HG02840 (cell line): ENCODE measurements around the gene TNFSF8.
A peak's percentile ranks its signal among the peaks of the same experiment; 100 is the strongest.

Experiments
- ATAC-seq: cut with Tn5 transposase; IDR thresholded peaks from one replicate; pipeline ENCODE4 v1.9.1; 2021; ENCODE audit warnings: mild to moderate bottlenecking, moderate library complexity, moderate number of reproducible peaks; ENCODE audit not compliant: unreplicated experiment, low FRiP score

TNFSF8 gene

DNA sequence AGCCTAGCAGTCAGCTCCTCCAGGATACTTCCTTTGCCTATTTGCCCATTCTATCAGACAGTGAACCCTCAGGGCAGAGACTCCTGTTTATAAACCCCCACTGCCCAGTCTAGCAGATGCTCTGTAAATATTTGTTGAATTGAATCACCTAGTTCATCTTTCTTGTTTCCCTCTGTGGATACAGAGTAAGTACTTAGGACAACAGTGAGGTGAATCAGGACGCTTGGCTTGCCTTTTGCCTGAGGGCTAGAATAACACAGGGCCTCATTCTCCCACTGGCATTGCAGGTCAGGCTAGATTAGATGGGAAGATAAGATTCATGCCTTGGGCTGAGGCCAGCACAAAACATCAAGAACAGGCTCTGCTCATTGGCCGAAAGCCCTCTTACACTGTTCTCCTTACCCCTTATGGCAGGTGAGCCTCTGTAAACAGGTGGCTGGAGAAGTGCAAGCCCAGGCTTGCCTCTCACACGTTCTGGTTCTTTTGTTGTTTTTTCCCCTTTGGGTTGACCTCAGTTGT is 22.2 kb downstream of the TNFSF8 start:
- ATAC-seq, result peak; percentile 50

GRCh38 chr9:114906922-114907571 is 23.3 kb downstream of the TNFSF8 start:
- ATAC-seq, result no peak

DNA sequence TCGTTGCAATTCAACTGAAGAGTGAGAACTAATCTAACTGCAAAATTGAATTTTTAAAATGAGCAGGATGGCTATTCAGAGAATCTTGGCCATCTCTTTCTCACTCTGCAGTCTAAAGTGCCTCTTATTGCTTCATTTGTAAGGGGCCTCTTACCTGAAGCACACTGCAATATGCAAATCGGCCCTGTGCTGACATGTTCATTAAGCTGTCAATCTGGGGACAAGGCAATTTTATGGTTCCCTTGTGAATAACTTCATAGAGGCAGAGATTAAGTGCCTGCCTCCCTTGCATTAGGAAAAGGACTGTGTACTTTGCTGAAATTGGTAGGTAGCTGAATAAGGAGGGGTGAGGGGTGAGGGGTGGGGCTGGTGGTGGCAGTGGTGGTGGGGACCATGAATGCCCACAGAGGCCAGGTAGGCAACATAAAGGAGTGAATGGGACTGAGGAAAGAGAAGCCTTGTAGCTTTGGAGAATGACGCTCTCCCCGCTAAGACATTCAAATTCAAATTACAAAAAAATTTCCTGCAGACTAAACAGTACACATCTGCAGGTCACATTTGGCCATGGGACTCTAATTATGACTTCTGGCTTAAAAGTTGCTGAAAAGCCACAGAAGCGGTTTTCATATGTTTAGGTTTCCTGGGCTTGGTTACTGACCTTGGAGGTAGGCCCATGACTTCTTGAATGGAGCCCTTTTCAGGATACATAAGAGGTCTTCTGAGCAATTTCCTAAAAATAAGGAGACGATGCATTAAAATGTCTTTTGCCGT is 25.0 kb downstream of the TNFSF8 start:
- ATAC-seq, result no peak

- ATAC-seq, result no peak
These were observed 27.4 kb downstream of the TNFSF8 start for GRCh38 chr9:114902786-114903524.

DNA sequence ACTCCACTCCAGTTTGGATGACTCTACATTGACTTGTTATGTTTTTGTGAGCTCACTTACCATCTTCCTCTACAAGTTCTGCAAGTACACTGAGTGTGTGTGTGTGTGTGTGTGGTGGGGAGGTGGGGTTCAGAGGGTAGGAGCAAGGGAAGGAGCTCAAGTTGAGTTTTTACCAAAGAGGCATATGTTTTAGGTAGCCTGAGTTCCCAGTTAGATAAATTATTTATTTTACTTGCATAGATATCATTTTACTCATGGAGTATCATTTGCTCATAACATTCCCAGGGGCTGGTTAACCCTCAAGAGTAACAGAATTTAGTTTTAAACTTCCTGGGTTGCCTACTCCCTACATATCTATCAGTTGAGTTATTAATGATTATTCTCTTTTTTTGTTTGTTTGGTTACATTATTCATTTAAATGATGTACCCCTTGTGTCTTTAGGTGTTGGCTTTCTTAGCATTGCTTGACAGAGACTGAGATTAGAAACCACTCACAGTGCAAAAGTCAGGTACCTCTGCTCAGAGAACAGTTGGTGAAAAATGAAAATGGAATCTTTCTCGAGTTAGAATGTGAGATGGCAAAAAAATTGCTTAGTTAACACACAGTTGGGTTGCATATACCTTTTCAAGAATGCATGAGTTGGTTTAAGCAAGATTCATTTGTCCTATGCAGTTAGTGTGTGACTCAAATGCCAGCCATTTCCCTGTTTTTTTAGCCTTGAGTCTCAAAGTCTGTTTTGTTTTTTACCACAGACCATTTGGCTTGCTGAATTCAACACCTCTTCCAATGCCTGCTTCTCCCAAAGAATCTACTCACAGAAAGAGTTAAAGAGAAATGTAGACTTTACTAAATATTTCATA is 29.2 kb downstream of the TNFSF8 start:
- ATAC-seq, result no peak

GRCh38 chr9:114899995-114900394 is 30.4 kb downstream of the TNFSF8 start:
- no peak for ATAC-seq

GRCh38 chr9:114899461-114899860 is 30.9 kb downstream of the TNFSF8 start:
- no peak for ATAC-seq

DNA sequence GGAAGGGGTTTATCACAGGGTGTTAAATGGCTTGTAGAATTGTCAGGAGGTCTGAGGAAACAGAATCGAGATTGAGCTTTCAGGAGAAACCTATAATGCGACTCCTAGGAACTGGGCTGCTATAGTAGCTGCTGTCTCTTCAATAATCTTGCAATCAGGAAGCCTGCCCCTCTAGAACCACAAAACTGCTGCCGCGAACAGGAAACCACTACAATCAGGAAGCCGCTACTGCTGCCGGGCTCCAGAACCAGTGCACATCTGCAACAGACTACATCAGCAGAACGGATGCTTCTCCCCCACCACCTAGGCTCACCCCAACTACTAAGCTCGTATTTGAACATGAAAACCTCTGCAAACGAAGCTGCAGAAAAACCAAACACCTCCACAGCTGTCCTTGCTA is 31.6 kb downstream of the TNFSF8 start:
- ATAC-seq, result no peak

DNA sequence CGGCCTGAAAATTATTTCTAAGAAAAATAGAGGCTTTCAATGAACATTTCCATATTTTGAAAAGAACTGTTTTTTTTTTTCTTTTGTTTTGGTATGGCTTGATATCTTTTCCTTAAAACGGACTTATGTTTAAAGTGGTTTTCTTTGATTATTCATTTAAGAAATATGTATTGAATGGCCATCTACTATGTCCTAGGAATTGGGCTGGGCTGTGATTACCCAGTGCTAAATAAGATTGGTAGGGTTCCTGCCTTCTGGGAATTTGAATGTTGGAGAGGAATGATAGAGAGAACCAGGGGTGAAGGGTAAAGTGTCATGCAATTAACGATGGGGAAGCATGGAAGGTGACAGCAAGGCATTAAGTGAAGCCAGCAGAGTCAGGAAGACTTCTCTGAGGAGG is 33.2 kb downstream of the TNFSF8 start:
- ATAC-seq, result no peak

DNA sequence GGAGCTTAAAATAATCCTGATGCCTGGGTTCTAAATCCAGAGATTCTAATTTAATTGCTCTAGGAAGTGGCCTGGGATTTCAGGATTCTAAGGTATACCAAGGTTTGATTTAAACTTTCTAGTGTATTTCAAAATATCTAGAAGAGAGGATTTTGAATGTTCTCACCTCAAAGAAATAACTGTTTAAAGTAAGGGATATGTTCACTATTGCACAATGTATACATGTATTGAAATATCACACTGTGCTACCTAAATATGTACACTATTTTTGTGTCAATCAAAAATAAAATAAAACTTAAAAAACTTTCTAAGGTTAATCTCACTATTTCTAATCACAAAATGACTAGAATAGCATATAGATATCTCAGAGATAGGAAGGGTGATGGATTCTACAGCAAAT is 34.0 kb downstream of the TNFSF8 start:
- no peak for ATAC-seq

- ATAC-seq, result no peak
These were observed 34.8 kb downstream of the TNFSF8 start for GRCh38 chr9:114895521-114895991.

DNA sequence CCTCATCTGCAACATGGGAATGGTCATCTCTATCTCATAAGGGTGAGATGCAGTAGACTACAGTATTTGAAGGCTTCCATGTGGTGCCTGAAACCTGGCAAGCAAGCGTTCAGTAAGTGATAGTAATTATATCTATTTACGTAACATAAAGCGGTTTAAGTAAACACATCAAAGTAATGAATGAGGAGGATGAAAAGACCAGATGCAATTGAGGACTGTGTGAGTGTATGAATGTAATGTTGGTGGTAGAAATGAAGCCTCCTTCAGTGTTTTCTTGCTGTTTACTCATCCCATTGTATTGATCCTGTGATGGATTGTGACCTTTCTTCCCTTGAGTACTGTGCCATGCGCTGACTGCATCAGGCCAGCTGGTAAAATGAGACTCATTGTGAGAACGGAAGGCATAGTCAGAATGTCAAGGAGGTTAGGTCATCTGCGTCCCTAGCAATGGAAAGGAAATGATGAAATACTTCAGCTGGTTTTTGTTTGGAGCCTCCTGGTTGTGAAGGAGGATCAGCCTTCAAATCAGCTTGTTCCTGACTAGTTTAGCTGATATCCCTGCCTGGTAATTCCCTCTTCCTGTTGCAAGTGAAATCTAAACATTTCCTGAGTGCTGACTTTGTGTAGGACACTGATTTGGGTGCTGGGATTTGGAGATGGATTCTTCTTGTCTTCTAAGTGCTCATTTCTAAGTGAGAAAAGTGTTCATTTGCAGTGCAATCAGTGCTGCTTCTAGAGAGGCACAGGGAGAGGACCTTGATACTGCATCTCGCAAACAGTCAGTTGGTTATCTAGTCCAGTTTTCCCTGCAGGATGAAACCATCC is 35.6 kb downstream of the TNFSF8 start:
- no peak for ATAC-seq

- ATAC-seq, result no peak
These were observed 36.2 kb downstream of the TNFSF8 start for GRCh38 chr9:114894206-114894605.

DNA sequence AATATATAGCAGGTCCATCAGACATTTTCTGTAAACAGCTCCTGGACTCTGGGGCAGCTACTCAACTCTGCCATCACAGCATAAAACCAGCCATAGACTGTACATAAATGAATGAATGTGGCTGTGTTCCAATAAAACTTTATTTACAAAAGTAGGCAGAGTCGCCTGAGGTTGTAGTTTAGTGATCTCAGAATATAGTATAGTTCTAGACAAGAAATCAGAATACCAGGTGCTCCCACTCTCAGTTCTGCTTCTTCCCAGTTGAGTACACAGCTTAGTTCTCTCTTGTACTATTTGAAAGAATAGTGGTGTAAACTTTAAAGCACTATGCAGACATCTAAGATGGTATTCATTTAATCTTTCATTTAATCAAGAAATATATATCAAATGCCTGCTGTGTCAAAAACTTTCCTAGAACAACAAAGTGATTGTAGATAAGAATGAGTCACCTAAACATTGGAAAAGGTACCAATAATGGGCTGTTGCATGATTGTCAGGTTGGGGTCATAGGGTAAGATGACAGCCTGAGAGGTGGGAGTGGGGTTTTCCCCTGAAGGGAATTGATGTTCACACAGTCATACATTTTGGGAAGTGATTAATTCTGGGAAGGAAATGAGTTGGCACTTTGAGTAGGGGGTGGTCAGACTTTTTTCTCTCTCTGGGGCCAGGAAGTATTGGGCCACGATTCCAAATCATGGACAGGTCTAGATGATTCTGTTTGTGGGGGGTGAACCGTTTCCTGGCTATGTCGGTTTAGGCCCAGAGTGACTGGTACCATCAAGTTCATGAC is 37.0 kb downstream of the TNFSF8 start:
- ATAC-seq, result peak; percentile 57

GRCh38 chr9:114889802-114890224 is 40.6 kb downstream of the TNFSF8 start:
- no peak for ATAC-seq

DNA sequence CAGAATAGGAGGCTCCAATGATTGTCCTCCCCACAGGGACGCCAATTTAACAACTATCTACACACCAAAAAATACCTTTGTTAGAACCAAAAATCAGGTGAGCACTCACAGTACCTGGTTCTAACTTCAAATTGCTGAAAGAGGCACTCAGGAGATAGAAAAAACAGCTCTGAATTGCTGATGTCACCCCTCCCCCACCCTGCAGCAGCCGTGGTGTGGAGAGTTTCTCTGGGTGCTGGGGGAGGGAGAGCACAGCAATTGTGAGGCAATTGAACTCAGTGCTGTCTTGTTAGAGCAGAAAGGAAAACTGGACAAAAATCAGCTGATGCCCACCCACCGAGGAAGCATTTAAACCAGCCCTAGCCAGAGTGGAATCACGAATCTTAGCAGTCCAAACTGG is 41.8 kb downstream of the TNFSF8 start:
- ATAC-seq, result no peak

DNA sequence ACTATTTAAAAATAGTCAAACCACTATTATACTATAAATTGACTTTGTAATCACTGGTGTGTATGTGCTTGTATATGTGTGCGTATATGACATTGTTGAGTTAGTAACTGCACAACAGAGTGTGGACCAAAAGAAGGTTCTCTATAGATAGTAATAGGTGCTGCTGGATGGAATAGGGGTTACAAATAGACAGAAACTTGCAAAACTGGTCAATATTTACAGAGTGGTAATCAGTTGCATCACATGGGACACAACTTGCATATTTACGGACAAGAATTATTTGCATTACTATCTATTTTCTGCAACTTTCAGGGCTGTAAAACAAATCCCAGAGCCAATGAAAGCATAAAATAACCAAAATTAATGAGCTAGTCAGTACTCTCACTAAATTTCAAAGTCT is 42.4 kb downstream of the TNFSF8 start:
- no peak for ATAC-seq

DNA sequence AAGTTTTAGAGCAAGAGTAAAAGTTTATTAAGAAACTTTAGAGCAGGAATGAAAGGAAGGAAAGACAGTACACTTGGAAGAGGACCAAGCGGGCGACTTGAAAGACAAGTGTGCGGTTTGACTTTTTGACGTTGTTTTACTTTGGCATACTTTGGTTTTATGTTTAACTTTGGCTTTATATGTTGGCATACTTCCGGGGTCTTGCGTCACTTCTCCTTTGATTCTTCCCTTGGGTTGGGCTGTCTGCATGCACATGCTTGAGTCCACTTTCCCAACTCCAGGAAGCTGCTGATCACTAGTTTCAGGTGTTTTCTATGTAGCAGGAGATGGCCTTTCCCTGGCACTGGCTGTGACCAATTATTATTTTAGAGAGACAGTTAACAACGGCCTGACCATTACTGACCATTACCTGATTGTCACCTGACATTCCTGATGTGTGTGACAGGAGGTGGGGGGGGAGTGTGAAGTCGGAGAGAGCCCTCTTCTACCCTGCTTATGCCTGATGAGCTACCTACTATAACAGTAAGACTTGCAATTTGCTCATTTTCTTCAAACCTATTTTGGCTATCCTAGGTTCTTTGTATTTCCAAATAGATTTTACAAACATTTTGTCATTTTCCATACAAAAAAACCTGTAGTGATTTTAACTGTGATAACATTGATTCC is 45.5 kb downstream of the TNFSF8 start:
- ATAC-seq, result no peak
